Adipocyte (in vitro differentiated cells): ENCODE data around the gene CDK18.
A peak's percentile ranks its signal among the peaks of the same experiment; 100 is the strongest.
"Not testable (repeated sequence)": the region's sequence is repeated elsewhere in the genome, so short reads cannot be mapped to it uniquely, and the experiment has no call there.

ENCODE experiments used
- DNase-seq: peaks from one replicate; pipeline ENCODE4 v3.0.0-alpha.2; 2015; ENCODE audit warnings: low read depth
- H3K27me3 ChIP-seq: replicated peaks from 2 replicates; pipeline ENCODE4 v1.7.0; 2013; ENCODE audit warnings: mild to moderate bottlenecking, low read length, moderate library complexity; ENCODE audit not compliant: control insufficient read depth, insufficient read depth
- H3K36me3 ChIP-seq: 2 replicates; pipeline ENCODE4 v1.7.0; 2013; ENCODE audit warnings: low read length, mild to moderate bottlenecking, moderate library complexity; ENCODE audit not compliant: control insufficient read depth, insufficient read depth, severe bottlenecking
- H3K4me1 ChIP-seq: 2 replicates; pipeline ENCODE4 v1.7.0; 2013; ENCODE audit warnings: mild to moderate bottlenecking, low read length, moderate library complexity; ENCODE audit not compliant: control insufficient read depth, insufficient read depth
- H3K4me3 ChIP-seq: 2 replicates; pipeline ENCODE4 v1.7.0; 2013; ENCODE audit warnings: mild to moderate bottlenecking, low read length, moderate library complexity
- H3K9ac ChIP-seq: 2 replicates; pipeline ENCODE4 v1.7.0; 2013; ENCODE audit warnings: mild to moderate bottlenecking, low read length, moderate library complexity
- H3K9me3 ChIP-seq: 2 replicates; pipeline ENCODE4 v1.7.0; 2013; ENCODE audit warnings: mild to moderate bottlenecking, low read length, moderate library complexity; ENCODE audit not compliant: control insufficient read depth

Gene CDK18

DNA sequence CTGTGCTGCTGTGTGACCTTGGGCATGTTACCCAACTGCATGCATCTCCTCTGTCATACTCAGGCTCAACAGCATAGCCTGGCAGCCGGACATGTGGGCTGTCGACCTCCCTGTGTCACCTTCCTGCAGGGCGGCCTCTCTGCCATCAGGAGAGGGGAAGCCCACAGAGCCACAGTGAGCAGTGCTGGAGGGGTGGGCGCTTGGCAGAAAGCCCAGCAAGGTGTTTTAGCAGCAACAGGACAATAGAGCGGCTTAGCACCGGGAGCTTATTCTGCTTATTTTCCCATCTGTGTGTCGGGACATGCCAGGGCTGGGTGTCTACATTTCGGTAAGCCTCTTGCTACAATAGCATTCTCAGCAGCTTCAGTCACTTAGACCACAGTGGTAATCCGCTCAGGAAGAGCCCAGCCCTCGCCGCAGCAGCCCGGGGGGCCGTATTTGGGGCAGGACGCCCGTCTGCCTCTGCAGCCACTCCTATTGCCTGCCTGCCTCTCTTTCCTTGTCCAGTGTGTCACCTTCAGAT, 22.8 kb upstream of the CDK18 start:
- Histone ChIP-seq H3K27me3 (peaks cover 64% of the 10 kb centered on the region), H3K4me1 (peaks cover 4% of the 10 kb centered on the region), H3K9ac (no peak overlapping the region), H3K36me3 (no peaks in the 10 kb centered on the region), H3K4me3 (no peak overlapping the region), H3K9me3 (no peaks in the 10 kb centered on the region)
- DNase-seq, result peak; percentile 59

DNA sequence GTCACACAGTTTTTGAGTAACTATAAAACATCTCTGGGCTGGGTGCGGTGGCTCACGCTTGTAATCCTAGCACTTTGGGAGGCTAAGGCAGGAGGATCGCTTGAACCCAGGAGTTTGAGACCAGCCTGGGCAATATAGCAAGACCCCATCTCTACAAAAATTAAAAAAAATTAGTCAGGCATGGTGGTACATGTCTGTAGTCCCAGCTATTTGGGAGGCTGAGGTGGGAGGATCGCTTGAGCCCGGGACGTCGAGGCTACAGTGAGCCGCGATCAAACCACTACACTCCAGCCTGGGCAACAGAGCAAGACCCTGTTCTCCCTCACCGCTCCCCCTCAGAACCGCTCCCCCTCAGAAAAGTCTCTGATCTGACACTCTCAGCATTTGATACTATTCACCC, 21.9 kb upstream of the CDK18 start:
- not testable (repeated sequence) for H3K4me1 ChIP-seq, H3K9ac ChIP-seq, DNase-seq, H3K9me3 ChIP-seq, H3K4me3 ChIP-seq, H3K36me3 ChIP-seq
- peaks cover 56% of the 10 kb centered on the region for H3K27me3 ChIP-seq

DNA sequence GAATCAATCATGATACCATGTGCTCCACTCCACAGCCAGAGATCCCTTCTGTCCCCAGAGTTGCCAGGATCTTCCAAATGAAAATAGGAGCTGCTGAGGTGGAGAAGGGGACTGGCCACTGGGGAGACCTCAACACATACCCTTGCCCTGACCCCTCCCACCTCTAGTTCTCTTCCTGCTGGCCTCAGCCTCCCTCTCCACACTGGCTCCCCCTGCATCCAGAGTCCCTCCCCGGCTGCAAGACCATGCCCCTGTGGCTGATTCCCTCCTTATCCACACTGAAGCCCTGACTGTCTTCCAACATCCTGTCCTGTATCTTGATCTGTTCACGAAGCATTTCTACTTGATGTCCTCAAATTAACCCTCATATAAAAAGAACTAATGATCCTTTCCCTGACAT, 21.1 kb upstream of the CDK18 start:
- H3K4me1 ChIP-seq, result peaks cover 4% of the 10 kb centered on the region
- no peaks in the 10 kb centered on the region for H3K36me3 ChIP-seq
- H3K9me3 ChIP-seq, result no peaks in the 10 kb centered on the region
- H3K27me3 ChIP-seq, result peaks cover 56% of the 10 kb centered on the region
- DNase-seq, result no peak
- no peak overlapping the region for H3K4me3 ChIP-seq
- H3K9ac ChIP-seq, result no peak overlapping the region

DNA sequence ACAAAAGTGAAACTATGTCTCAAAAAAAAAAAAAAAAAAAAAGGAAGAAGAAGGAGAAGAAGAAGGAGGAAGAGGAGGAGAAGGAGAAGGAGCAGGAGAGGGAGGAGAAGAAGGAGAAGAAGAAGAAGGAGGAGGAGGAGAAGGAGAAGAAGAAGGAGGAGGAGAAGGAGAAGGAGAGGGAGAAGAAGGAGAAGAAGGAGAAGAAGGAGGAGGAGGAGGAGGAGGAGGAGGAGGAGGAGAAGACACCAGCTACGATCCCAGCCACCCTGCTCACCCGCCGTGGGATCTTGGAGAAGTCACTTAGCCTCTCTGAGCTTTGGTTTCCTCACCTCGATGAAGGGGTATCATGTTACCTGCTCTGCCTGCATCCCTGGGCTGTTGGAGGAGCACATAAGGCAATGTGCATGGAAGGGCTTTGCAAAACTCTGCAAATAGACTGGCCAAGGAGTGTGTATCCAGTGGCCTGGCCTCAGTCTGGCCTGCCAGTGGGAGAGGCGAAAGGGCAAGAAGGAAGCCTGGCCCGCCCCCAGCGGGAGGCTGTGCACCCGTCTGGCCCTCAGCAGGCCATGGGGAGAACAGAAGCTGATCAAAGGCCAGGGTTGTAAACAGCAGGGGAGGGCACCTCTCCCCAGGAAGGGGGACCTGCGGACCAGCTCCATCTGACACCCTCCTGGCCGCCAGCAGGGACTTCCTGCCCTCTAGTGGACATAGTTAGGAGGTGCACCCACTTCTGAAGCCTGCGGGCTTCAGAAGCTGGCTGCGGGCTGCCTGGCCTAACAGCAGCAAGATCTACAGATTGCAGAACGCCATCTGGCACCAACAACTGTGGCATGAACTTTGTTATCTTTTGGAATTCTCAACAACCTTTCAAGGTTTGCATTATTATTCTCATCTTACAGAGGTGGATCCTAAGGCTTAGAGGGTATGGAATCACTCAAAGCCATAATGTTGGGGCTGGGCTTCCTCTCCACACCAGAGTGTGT, 19.2 kb upstream of the CDK18 start:
- no peaks in the 10 kb centered on the region for H3K9me3 ChIP-seq
- peaks cover 63% of the 10 kb centered on the region for H3K27me3 ChIP-seq
- peaks cover 2% of the 10 kb centered on the region for H3K4me1 ChIP-seq
- H3K9ac ChIP-seq, result no peak overlapping the region
- H3K36me3 ChIP-seq, result no peaks in the 10 kb centered on the region
- DNase-seq, result peak; percentile 89
- H3K4me3 ChIP-seq, result no peak overlapping the region

DNA sequence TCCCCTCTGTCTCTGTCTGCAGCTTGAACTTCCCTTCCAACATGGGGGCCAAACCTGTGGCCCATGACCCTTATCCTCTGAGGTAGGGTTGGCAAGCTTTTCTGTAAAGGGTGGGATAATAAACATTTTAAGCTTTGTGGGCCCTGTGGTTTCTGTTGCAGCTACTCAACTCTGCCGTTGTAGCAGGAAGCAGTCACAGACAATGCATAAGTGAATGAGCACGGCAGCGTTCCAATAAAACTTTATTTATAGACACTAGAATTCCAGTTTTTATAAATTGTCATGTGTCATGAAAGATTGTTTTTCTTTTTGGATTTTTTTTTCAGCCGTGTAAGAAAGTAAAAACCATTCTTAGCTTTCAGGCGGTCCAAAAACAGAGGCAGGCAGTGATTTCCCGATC, 18.2 kb upstream of the CDK18 start:
- H3K9ac ChIP-seq, result no peak overlapping the region
- no peak for DNase-seq
- peaks cover 62% of the 10 kb centered on the region for H3K27me3 ChIP-seq
- peaks cover 2% of the 10 kb centered on the region for H3K4me1 ChIP-seq
- no peak overlapping the region for H3K4me3 ChIP-seq
- H3K9me3 ChIP-seq, result no peaks in the 10 kb centered on the region
- H3K36me3 ChIP-seq, result no peaks in the 10 kb centered on the region

DNA sequence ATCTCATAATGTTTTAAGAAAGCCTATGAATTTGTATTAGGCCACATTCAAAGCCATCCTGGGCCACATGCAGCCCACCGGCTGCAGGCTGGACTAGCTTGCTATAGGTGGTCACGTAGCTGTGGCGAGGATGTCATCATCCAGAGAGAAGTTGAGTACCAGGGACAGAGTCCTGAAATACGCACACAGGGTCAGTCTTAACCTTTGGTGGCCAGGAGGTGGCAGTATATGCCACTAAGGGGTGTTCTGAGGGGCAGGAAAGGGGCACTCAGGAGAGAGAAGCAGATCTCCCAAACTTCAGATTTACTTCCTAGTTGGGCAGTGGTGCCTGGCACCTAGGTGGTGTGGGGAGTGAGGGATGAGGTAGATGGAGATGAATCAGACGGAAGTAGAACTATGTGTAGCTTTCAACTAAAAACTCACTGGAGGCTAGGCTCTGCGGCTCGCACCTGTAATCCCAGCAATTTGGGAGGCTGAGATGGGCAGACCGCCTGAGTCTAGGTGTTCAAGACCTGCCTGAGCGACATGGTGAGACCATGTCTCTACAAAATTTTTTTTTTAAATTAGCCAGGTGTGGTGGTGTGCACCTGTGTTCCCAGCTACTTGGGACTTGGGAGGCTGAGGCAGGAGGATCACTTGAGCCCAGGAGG, 16.3 kb upstream of the CDK18 start:
- no peak overlapping the region for H3K9ac ChIP-seq
- H3K9me3 ChIP-seq, result no peaks in the 10 kb centered on the region
- no peak overlapping the region for H3K4me3 ChIP-seq
- DNase-seq, result peak; percentile 85
- peaks cover 18% of the 10 kb centered on the region for H3K4me1 ChIP-seq
- H3K27me3 ChIP-seq, result peaks cover 53% of the 10 kb centered on the region
- H3K36me3 ChIP-seq, result no peaks in the 10 kb centered on the region

DNA sequence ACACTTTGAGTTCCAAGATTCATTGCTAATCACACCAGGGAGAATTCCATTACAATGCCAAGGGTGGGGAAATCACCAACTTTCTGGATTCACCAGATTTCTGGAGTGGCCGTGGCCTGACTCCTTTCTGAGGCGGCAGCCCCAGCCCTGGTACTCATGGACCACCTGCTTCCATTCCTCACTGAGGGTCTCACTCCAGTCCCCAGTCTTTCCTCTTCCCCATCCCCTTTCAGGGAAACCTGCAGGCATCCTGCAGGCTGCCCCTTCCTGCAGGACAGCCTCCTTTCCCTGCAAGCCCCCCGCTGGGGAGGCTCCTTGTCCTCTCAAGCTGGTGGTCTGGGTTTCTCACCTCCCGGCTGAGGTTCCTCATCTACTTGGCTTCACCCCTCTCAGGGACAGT, 12.7 kb upstream of the CDK18 start:
- Histone ChIP-seq H3K36me3 (no peaks in the 10 kb centered on the region), H3K4me3 (no peak overlapping the region), H3K9ac (no peak overlapping the region), H3K27me3 (peaks cover 54% of the 10 kb centered on the region), H3K9me3 (no peaks in the 10 kb centered on the region), H3K4me1 (peaks cover 21% of the 10 kb centered on the region)
- no peak for DNase-seq

DNA sequence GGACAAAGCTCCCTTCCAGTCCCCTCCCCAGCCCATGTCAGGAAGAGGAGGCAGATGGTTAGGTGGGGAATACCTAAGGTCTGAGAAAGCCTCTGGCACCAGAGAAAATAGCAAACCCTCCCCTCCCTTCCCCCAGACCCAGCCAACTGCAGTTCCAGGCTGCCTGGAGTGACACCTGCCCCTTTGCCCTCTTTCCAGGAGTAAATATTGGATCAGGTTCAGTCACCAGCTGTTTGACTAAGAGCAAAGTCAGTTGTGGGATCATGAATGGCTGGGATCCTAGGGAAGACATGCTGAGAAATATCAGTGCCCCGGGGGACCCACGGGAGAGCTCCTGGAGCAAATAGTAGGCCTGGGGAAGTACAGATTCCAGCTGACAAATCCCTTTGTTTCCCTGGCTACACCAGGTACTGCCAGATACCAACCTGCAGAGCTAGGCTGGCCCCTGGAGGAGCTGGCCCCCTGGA, 12.2 kb upstream of the CDK18 start:
- Histone ChIP-seq H3K9ac (no peak overlapping the region), H3K9me3 (no peaks in the 10 kb centered on the region), H3K4me1 (peaks cover 21% of the 10 kb centered on the region), H3K27me3 (peaks cover 55% of the 10 kb centered on the region), H3K36me3 (no peaks in the 10 kb centered on the region), H3K4me3 (no peak overlapping the region)
- DNase-seq, result no peak

DNA sequence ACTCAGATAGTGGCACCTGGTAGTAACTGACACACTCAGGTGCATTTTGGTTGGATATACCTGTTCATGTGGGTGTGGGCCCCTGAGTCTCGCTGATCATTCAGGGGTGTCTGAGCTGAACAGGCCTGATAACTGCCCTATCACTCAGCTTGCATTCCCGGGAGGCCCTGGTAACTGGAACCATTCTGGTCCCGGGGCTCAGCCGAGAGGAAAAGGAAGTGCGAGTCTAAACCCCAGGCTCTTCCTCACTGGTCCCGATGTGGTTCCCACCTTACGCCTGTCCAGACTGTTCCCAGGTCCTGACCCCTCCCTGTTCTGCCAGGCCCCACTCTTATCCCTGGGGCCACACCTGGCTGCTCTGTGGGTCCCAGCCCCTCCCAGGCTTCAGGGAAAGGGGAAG, 11.7 kb upstream of the CDK18 start:
- Histone ChIP-seq H3K4me1 (peaks cover 21% of the 10 kb centered on the region), H3K9me3 (no peaks in the 10 kb centered on the region), H3K36me3 (no peaks in the 10 kb centered on the region), H3K27me3 (peaks cover 60% of the 10 kb centered on the region), H3K9ac (no peak overlapping the region), H3K4me3 (no peak overlapping the region)
- DNase-seq, result no peak

DNA sequence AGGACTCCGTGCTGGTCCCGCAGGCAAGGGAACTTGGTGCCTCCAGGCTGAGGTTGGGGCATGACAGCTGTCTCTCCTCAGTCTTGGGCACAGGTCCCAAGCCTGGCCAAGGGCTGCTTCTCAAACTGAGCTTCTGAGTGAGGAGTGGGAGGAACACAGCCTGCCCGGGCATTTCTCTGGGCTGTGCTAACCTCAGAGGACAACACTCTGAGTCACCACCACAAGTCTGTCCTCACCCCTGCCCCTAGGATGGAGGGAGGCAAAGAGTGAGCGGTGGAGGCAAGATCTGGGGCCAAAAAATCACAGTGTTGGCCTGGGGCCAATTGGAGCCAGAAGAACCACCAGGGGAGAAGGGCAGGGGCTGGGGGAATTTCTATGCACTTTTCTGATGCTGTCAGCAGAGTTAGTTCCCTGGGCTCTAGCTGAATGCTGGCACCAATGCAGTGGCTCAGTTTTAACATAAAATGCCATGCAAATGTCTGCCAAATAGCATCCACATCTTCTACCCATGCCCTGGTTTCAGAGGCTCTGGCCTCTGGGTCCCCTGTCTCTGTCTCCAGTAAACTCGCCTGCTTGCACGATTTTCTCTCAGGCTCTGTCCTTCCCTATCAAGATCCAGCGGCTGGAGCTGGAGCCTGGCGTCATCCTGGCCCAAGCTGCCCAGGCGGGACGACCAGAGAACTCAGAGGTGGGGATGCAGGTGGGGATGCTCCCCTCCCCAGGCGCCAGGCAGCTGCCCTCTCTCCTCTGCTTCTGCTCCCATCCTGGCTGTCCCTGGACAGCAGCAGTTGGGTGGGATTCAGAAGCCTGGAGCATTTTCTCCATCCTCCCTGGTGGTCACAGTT, 11.0 kb upstream of the CDK18 start:
- H3K4me3 ChIP-seq, result no peak overlapping the region
- peaks cover 62% of the 10 kb centered on the region for H3K27me3 ChIP-seq
- peak; percentile 77 for DNase-seq
- no peak overlapping the region for H3K9ac ChIP-seq
- H3K4me1 ChIP-seq, result peaks cover 21% of the 10 kb centered on the region
- H3K36me3 ChIP-seq, result no peaks in the 10 kb centered on the region
- no peaks in the 10 kb centered on the region for H3K9me3 ChIP-seq

DNA sequence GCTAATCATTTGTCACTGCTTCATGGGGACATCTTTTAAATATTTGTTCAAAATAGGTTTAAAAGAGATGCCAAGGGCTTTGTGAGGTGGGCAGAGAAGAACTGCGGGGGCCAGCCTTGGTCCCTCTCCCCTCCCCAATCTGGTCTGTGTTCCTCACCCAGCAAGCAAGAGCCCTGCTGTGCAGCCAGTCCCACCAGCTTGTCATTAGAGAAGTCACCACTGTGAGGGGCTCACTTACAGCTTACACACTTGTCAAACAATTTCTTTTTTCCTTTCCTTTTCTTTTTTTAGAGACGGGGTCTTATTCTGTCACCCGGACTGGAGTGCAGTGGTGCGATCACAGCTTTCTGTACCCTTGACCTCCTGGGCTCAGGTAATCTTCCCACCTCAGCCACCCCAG, 10.4 kb upstream of the CDK18 start:
- Histone ChIP-seq H3K4me1 (peaks cover 21% of the 10 kb centered on the region), H3K9ac (no peak overlapping the region), H3K36me3 (no peaks in the 10 kb centered on the region), H3K27me3 (peaks cover 56% of the 10 kb centered on the region), H3K9me3 (no peaks in the 10 kb centered on the region), H3K4me3 (no peak overlapping the region)
- no peak for DNase-seq
